HG02943 (cell line): ENCODE results near the gene PLIN3.
"Not testable (repeated sequence)": the region's sequence is repeated elsewhere in the genome, so short reads cannot be mapped to it uniquely, and the experiment has no call there.

Experiments
- ATAC-seq: cut with Tn5 transposase; IDR thresholded peaks from one replicate; pipeline ENCODE4 v1.9.1; 2021; ENCODE audit warnings: mild to moderate bottlenecking, low read depth, moderate library complexity; ENCODE audit not compliant: unreplicated experiment

The PLIN3 gene

GRCh38 chr19:4815426-4816201, 51.9 kb downstream of the PLIN3 start:
- no peak for ATAC-seq

DNA sequence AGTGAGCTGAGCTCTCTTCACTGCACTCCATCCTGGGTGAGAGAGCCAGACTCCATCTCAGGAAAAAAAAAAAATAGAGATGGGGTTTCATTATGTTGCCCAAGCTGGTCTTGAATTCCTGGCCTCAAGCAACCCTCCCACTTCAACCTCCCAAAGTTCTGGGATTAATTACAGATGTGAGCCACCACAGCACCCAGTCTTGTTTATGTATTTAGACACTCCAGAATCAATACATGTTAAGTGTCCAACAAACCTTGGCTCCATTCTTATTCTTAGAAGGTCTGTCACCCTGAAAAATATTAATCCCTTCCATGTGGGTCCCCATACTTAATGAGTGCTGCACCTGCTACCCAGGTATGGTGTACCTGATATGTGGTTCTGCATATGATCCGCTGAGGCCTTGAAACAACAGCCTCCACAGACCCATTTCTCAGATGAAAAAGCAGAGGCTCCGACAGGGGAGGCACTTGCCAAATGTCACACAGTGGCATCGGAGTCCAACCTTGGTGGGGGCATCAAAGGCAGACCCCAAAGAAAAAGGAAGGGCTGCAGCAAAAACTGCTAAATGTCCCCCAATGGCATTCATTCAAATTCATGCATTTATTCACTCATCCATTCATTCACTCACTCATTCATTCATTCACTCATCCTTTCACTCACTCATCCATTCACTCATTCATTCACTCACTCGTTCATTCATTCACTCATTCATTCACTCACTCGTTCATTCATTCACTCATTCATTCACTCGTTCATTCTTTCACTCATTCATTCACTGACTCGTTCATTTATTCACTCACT, 52.6 kb downstream of the PLIN3 start:
- ATAC-seq = no peak

- no peak for ATAC-seq
These were observed 55.9 kb downstream of the PLIN3 start for GRCh38 chr19:4811328-4812131.

DNA sequence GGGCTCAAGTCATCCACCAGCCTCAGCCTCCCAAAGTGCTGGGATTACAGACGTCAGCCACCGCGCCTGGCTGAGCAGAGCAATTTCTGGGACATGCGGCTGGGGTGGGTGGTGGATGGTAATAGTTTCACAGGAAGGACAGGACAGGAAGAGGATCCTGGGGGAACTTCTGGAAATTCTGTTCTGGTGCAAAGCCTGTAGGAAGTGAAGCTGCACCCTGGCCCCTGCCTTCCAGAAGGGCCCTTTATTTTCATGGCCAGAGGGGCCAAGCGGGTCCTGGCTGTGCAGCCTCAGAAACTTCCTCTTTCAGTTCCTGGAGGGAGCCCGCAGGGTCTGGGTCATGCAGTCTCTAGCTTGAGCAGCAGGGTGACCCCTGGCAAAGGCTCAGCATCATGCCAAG, 60.3 kb downstream of the PLIN3 start:
- ATAC-seq = no peak

DNA sequence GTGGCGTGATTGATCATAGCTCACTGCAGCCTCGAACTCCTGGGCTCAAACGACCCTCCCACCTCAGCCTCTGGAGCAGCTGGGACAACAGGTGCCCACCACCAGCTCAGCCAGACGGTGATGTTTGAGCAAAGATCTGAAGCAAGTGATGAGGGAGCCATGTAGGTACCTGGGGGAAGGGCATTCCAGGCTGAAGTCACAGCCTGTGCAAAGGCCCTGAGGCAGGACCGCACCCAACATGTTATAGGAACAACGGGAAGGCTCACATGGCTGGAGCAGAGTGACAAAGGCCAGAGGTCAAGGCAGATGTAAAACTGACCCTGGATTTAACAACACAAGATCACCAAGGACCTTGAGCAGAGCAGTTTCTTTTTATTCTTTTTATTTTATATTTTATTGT, 61.1 kb downstream of the PLIN3 start:
- ATAC-seq = no peak

DNA sequence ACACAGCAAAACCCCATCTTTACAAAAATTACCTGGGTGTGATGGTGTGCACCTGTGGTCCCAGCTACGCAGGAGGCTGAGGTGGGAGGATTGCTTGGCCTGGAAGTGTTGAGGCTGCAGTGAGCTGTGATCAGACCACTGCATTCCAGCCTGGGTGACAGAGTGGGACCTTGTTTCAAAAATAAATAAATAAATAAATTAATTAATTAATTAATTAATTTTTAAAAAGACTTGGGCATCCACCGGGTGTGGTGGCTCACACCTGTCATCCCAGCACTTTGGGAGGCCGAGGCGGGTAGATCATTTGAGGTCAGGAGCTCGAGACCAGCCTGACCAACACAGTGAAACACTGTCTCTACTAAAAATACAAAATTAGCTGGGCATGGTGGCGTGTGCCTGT, 62.3 kb downstream of the PLIN3 start:
- ATAC-seq = not testable (repeated sequence)

- no peak for ATAC-seq
These were observed 63.5 kb downstream of the PLIN3 start for GRCh38 chr19:4803736-4804695.

DNA sequence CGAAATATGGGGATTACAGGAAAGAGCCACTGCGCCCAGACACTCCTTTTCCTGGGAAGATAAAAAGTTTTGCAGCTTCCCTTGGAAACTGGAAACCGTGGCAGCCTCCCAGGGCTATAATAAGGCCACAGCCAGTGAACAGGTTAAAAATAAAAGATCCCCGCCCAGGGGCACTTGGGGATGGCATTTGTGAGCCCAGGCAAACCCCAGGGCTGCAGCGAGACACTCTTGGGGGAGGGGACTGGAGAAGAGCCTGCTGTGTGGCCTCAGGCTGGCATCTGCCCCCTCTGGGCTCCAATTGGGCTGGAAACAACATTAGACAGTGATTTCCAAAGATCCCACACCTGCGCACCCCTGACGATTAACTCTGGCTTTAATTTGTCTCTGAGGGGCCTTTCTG, 64.8 kb downstream of the PLIN3 start:
- no peak for ATAC-seq

- ATAC-seq = no peak
These were observed 66.3 kb downstream of the PLIN3 start for GRCh38 chr19:4801085-4801619.

- no peak for ATAC-seq
These were observed 66.8 kb downstream of the PLIN3 start for GRCh38 chr19:4800591-4801081.

DNA sequence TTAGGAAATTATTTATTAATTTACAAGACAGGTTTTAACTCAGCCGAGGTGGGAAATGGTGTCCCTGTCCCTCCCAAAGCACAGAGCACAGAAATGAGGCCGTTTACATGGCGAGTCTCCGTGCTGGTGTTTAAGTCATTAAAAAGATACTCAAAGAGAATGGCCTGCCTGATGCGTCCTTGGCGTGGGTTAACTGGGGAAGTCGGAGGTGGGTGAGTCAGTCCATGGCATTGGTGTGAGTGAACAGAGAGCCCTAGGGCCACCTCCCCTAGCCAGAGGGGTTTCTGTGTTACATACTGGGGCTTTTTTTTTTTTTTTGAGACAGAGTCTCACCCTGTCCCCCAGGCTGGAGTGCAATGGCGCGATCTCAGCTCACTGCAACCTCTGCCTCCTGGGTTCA, 72.1 kb downstream of the PLIN3 start:
- ATAC-seq = no peak

GRCh38 chr19:4794971-4795370, 72.5 kb downstream of the PLIN3 start:
- ATAC-seq = no peak

DNA sequence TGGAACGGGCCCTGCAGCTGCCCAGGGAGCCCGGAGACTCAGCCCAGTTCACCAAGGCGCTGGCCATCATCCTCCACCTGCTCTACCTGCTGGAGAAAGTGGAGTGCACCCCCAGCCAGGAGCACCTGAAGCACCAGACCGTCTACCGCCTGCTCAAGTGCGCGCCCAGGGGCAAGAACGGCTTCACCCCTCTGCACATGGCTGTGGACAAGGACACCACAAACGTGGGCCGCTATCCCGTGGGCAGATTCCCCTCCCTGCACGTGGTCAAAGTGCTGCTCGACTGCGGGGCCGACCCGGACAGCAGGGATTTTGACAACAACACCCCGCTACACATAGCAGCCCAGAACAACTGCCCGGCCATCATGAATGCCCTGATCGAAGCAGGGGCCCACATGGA, 74.2 kb downstream of the PLIN3 start:
- not testable (repeated sequence) for ATAC-seq

DNA sequence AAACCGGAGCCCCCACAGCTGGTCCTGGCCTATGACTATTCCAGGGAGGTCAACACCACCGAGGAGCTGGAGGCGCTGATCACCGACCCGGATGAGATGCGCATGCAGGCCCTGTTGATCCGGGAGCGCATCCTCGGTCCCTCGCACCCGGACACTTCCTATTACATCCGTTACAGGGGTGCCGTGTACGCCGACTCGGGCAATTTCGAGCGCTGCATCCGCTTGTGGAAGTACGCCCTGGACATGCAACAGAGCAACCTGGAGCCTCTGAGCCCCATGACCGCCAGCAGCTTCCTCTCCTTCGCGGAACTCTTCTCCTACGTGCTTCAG, 74.6 kb downstream of the PLIN3 start:
- ATAC-seq = not testable (repeated sequence)

DNA sequence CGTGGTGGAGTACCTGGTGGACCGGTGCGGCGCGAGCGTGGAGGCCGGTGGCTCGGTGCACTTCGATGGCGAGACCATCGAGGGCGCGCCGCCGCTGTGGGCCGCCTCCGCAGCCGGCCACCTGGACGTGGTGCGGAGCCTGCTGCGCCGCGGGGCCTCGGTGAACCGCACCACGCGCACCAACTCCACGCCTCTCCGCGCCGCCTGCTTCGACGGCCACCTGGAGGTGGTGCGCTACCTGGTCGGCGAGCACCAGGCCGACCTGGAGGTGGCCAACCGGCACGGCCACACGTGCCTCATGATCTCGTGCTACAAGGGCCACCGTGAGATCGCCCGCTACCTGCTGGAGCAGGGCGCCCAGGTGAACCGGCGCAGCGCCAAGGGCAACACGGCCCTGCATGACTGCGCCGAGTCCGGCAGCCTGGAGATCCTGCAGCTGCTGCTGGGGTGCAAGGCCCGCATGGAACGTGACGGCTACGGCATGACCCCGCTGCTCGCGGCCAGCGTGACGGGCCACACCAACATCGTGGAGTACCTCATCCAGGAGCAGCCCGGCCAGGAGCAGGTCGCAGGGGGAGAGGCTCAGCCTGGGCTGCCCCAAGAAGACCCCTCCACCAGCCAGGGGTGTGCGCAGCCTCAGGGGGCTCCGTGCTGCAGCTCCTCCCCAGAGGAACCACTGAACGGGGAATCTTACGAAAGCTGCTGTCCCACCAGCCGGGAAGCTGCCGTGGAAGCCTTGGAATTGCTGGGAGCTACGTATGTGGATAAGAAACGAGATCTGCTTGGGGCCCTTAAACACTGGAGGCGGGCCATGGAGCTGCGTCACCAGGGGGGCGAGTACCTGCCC, 75.2 kb downstream of the PLIN3 start:
- ATAC-seq = not testable (repeated sequence)

GRCh38 chr19:4791183-4792018, 76.1 kb downstream of the PLIN3 start, which contains the start of gene FEM1A:
TSS of gene FEM1A (plus strand) at chr19:4791734. CDS start at chr19:4791855, 121 bp downstream.
- peak; percentile 96 for ATAC-seq
